Cerebellar cortex (tissue), 1 donor: Measurements from ENCODE around the gene HSPG2.
"Not testable (repeated sequence)": the region's sequence is repeated elsewhere in the genome, so short reads cannot be mapped to it uniquely, and the experiment has no call there.

ENCODE experiments used
- DNase-seq: peaks from one replicate; pipeline ENCODE4 v3.0.0-alpha.2; 2015; ENCODE audit warnings: low spot score

HSPG2 gene

DNA sequence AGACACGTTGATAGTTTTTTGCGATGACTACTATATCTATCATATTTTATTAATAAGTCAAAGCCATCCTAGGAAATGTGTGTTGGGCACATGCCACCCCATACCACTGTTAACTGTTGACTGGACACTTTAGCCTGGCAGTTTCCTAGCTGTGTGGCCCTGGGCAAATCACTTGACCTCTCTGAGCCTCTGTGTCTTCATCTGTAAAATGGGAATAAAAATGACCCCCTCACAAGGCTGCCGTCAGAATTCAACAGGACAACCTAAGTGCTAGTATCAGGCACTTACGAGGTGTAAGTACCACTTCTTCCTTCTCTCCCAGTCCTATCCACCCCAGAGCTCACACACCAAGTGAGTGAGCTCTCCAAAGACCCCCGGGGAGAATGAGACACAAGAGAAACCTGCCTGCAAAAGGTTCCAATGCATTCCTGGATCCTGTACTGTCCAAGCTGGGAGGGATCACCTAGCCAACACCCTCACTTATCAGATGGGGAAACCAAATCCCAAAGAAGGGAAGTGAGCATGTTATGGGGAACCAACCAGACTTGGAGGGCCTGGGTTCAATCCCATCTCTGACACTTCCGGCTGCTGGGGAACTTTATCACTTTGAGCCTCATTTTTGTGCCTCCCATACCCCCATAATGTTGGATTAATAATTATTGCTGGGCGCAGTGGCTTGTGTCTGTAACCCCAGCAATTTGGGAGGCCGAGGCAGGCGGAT, 24.9 kb downstream of the HSPG2 start:
- DNase-seq = no peak

DNA sequence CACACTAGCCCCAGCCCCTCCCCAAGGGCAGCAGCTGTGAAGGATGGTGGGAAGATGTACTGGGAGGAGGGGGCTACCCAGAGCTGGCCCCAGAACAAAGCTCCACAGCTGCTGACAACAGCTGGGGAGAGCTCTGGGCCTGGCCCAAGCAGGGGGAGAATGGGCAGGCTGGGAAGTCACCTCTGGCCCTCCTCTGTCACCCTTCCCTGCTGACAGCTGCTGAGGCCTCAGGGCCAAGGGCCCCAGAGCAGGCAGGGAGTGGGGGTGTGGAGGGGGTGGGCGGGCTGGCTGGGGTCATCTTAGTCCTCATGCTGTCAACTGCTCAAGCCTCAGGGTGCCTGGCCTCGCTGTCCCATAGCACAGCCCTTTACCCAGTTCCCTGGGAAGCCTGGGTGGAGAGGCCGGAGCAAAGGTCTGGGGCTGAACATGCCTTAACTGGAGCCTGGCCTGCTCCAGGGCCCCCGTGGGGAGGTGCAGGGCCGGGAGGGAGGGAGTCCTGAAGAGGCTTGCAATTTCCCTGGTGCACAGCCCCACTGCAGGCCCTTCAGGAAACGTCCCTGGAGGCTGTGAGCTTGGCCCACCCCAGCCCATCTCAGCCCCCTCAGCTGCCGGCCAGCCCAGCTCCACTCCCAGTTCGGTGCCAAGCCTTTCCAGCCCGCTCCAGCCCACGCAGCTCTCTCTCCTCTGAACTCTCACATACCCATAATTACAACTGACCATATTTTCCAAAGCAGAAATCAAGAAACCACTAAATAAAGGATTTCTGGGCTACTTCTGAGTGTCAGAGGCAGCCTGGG, 25.7 kb downstream of the HSPG2 start:
- DNase-seq = no peak

DNA sequence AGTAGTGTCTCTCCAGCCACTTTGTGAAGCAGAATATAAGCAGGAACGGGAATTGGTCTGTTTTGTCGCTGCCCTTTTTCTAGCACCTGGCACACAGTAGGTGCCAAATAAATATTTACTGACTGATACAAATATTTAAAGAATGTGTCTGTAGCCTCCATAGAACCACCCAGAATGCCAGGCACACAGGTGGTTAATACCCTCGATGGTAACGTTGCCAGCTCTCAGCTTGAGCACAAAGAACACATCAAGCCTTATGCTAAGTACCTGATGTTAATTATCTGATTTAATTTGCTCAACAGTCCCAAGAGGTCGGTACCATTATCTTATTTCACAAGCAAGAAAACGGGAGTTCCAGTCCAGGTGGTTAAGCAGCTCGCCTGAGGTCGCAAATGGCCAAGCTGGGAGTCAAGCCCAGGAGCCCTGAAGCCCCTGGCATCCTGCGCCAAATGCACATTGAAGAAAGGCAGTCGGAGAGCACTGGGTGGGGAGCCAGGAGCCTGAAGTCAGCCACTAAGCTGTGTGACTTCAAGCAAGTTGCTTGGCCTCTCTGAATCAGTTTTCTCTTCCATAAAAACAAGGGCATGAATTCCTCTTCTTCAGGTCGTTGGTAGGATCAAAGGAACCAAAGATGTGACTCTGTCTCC, 26.4 kb downstream of the HSPG2 start:
- DNase-seq = no peak

DNA sequence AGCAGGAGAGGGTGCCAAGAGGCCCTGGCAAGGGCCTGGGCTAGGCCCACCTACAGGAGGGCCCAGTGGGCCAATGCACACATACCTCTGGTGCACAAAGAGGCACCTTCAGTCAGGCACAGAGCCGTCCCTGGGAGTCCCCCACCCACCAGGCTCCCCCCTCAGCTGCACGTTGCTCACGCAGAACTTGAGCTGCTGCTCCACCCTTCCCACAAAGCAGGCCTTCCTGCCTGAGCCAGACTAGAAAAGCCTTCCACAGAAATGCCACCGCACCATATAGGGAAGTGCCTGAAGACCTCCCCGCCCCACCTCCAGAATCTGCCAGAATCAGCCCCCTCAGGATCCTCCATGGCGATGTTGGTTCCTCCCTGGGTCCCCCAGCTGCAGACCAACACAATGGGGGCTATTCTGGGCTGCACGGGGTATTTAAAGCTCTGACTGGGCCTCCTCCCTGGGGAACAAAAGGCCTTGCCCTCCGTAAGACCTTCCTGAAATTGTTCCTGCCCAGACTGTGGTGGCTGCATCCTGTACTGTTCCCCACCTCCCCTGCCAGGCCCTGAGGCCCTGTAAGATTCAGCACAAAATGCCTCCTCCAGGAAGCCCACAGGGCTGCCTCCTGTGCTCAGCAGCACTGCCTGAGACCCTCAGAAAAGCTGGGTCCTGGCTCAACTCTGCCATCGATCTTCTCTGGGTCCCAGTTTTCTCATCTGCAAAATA, 27.2 kb downstream of the HSPG2 start:
- no peak for DNase-seq

DNA sequence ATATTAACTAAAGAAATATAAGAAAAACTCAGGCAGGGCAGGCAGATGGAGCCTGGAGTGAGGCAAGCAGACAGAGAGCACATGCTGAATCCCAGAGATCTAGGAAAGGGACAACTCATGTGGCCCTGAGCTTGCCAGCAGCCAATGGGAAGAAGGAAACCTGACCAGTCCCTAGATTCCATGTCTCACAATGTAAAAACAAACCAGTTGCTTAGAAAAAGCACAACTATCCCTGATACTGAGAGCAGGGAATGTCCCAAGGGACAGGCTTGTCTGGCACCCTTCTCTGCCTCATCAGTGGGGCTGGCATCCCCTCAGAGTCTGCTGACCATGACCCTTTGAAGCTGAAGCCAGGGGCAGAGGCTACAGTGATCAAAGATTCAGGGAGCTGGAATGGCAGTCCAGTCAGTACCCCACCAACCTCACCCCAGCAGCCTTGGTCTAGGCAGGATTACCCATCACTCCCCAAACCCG, 27.8 kb downstream of the HSPG2 start:
- no peak for DNase-seq

DNA sequence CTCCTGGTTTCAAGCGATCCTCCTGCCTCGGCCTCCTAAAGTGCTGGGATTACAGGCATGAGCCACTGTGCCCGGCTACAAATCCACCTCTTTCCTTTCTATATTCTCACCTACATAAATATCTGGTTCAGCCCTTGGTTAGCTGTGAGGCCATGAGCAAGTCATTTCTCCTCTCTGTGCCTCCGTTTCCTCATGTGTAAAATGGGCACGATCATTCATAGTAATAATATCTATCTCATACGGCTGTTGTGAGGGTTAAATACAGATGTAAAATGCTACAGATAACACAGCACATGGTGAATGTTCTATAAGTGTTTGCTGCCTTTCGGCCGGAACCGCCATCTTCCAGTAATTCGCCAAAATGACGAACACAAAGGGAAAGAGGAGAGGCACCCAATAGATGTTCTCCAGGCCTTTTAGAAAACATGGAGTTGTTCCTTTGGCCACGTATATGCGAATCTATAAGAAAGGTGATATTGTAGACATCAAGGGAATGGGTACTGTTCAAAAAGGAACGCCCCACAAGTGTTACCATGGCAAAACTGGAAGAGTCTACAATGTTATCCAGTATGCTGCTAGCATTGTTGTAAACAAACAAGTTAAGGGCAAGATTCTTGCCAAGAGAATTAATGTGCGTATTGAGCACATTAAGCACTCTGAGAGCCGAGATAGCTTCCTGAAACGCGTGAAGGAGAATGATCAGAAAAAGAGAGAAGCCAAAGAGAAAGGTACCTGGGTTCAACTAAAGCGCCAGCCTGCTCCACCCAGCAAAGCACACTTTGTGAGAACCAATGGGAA, 29.2 kb downstream of the HSPG2 start:
- not testable (repeated sequence) for DNase-seq

DNA sequence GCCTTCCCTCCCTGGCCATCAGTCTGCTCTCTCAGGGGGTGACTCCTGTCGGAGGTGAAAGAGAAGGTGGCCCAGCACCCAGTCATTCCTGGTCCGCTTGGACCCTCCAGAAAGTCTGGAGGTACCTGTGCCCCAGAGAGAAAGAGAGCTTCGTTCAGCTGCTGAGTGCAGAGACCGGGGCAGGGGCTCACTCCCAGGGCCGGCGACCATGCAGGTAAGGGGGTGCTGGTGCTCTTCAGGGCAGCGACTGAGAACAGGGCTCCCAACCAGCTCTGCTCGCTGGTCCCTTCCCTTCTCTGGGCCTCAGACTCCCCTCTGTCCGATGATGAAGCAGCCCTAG, 30.1 kb downstream of the HSPG2 start:
- no peak for DNase-seq

DNA sequence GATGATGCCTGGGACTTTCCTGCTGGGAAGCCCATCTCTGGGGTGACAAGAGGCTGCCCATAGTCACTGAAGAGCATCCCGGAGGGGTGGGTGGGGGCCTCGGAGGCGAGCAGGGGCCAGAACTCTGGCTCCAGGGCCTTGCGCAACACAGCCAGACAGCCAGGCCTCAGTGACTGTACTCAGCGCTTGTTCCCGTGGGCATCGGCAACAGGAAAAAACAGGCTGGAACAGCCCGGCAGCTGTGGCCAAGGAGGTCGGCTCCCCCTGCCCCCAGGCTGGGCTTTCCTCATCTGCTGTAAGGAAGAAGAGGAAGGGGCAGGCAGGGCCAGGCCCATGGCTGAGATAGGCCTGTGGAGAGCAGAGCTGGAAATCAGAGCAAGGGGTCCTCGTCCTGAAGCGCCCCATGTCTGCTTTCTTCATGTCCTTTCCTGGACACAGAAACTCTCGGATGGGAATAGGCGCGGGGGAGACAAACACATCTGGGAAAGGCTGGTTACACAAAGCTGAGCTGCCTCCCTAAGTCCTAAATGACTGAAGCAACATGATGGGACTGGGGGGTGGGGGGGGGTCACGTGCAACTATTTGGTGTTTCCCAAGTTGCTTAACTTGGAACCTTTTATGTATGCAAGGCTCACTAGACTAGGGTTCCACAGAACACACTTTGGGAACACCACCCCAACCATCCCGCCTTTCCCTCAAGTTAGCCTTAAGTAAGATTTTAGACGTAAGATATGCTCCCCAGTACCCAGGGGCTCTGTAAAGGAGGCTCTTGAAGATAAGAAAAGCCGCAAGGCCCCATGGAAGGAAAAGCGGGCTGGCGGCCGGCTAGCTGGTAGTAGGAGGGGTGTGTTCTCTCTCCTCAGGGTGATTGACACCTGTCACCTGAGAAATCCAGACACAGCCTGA, 30.7 kb downstream of the HSPG2 start:
- DNase-seq = no peak

DNA sequence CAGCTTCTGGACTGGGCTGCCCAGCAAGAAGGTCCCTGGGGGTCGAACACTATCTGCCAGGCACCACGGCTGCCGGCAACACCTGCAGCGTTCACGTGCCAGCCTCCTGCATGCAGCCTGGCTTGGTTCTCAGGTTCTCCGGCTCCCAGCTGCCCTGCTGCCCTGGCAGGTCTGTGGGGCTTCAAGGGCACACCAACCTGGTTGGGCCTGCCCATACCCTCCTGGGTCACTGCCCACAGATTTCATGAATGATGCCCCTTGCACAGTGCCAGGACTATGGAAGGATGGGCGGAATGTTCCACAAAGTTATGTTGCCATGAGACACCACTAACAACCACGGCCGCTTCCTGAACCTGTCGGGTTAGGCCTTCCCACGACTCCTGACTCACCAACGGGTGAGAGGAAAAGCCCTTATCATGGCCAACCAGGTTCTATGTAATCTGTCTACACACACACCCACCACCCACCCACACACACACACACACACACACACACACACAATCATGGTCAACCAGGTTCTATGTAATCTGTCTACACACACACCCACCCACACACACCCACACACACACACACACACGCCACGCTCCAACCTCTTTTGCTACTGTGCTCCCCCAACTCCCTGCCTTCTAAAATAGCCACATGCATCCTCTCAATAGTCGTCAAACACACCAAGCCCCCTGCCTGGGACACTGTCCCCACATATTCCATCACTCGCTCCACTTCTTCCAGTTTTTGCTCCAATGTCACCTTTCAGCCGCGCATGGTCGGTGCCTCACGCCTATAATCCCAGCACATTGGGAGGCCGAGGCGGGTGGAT, 32.2 kb downstream of the HSPG2 start:
- DNase-seq = no peak

DNA sequence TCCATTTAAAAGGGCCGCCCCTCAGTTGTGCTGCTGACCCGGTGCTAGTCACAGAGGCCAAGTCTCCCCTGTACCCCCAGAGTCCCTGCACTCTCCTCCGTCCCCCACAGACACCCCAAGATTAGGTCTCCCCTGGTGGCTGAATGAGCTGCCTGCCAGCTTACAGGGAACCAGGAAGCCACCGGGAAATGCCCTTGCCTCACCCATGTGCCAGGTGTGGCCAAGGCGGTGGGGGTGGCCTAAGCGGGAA, 32.7 kb downstream of the HSPG2 start:
- no peak for DNase-seq

DNA sequence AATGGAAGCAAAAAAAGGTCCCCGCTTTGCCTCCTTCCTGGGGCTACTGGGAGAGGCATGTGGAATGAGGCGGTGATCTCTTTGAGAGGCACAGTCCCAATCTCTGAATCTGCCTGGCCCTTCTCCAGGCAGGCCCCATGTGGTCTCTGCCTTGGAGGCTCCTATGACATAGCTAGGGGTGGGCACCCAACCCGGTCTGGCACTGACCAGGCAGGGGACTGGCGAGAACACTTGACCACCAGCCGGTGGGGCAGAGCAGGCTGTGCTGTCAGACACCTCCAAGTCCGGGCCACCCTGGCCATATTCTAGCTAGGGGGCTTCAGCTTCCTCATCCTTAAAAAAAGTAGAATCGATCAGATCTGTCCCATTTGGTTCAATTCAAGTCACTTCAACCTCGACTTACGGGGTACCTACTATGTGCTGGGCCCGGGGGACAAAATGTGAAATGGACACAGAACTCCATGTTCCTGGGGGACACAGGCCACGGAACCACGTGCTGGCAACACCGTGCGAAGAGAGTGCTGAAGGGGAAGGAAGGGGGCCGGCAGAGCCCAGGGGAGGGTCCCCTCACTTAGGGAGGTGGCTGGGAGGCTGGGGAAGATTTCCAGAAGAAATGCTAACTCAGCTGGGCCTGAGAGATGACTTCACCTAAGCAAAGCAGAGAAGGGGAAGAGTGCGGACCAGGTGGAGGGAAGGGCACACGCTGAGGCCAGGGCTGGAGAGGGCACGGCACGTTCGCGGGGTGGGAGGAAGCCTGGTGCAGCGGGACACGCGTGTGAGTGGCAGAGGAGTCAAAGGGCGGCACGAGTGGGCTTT, 33.3 kb downstream of the HSPG2 start:
- DNase-seq = no peak

DNA sequence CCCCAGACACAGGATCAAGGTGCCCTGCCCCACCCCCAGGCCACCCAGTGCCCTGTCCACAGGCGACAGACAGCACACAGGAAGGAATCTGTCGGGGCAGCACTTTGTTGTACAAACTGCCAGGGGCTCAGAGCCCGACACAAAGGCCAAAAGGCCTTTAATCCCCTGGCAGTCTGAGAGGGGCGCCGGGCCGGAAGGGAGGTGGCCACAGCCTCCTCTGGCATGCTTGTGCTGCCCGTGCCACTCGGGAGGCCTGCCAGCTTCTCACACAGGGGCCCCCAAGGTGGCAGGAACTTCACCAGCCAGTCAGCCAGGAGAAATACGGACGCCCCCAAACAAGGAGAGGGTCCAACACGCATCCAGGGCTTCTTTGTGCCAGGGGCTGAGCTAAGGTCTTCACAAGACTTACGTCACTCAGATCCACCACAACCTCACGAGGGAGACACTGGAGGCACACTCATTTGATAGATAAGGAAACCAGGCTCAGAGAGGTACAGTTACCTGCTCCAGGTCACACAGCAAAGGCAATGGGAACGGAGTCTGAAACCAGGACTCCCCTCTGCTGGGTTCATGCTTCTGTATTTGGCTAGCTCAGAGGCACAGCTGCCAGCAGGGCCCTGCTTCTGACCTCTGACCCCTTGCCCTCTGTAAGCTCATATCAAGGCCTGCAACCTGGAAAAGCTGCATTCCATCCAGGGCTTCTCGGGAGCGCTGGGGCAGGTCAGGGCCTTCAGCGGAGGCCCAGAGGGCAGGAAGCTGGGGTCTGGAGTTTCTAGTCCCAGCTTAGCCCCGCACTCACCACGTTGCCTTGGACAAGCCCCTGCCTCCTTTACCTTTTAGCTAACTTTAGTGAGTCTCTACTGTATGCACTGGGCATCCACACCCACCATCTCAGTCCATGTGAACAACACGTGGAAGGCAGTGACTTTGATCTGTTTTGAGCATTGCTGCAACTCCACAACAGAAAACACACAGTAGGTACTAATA, 34.8 kb downstream of the HSPG2 start:
- no peak for DNase-seq

DNA sequence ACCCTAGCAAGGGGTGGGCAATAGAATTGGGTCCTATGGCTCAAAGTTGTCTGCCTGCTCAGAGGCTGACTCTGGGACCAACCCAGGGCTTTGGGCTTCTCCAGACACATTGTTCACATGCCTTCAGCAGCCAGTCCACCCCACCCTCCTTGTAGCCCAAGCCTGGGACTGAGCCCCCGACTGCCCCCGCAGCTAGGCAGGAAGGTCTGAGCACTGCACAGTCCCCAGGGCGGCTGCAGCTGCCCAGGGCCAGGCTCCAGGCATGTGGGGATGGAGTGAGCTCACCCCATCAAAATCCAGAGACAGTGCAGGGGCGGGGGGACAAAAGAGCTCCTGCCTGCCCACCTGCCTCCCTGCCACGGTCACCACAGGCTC, 35.6 kb downstream of the HSPG2 start:
- DNase-seq = no peak

DNA sequence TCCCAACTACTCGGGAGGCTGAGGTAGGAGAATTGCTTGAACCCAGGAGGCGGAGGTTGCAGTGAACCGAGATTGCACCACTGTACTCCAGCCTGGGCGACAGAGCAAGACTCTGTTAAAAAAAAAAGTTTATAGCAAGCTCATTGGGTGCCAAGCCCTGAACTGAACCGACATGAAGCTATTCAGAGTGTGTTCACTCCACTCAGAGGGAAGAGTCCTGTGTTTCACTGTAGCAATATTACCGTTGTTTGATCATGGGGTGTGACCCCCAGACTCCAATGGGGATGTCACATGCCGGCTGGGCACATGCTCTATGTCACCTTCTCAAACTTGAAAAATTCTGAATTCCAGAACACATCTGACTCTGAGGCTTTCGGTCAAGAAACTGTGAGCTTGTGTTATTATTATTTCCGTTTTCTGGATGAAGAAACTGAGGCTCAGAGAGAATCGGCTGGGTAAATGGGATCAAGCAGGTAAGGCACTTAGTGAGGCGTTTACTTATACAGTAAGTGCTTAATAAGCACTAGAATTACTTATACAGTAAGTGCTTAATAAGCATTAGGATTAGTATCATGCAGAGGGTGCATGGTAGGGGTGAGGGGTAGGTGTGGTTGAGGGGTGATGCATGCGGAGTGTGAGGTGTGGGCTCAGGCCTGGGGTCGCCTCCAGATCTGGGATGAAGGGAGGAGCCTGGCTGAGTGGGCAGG, 36.2 kb downstream of the HSPG2 start:
- DNase-seq = no peak

DNA sequence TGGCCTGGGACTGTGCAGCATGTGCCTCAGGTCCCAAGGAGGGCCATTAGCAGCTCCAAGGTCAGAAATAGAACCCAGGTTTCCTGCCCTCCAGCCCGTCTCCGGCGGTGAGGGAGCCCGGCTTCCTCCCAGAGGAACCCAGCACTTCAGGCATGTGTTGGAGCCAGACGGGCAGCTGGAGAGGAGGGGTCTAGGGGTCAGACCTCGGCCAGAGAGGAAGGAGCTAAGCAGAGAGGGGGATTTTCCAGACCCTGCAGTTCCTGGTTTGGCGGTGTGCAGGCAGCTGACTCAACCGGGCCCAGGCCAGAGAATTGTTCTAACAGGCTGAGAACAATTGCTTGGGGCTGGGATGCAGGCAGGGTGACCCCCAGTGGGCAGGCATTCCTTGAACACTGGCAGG, 37.1 kb downstream of the HSPG2 start:
- no peak for DNase-seq

DNA sequence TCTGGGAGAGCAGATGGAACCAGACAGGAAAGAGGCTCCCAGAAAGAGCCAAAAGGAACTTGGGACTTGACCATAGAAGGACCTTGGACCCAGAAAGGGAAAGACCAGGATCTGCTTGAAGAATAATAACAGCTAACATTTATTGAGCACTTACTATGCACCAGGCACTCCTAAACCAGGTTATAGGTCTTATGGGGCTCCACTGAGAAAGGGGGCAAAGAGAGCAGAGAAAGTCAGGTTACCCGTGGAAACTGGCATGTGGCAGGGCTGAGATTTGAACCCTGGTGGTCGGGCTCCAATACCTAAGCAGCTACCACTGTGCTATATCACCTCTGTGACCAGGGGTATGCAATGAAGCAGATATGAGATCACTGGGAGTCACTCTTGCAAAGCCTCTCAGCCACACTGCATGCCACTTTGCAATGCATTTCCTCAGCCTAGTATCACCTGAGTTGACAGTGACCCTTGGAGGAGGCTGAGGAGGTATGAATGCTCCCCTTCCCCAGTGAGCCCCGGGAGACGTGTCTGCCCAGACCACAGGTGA, 37.8 kb downstream of the HSPG2 start:
- DNase-seq = no peak
